Right lobe of liver (tissue), 6 donors: ENCODE measurements around the gene ARID4B. TPM values are rescaled to one million over a fixed set of nuclear protein-coding genes. Genes with fewer than 3 reads are reported as not detected.
A peak's percentile ranks its signal among the peaks of the same experiment; 100 is the strongest.

Source experiments
- ATAC-seq, 4 donors: fragments of 200-7000 bp; cut with Tn5 transposase; one replicate each; pipeline ENCODE4 v1.9.1; 2020; ENCODE audit warnings: mild to moderate bottlenecking in 4 of 4, moderate library complexity in 4 of 4
- DNase-seq, 3 donors: peaks; one replicate each; pipeline ENCODE4 v3.0.0-alpha.2; 2020
- H3K27ac ChIP-seq, 3 donors: fragments of 200-600 bp; one replicate each; pipeline ENCODE4 v1.8.0; 2022
- H3K27me3 ChIP-seq, 2 donors: fragments of 200-600 bp; one replicate each; pipeline ENCODE4 v1.8.0; 2022
- H3K36me3 ChIP-seq, 4 donors: fragments of 200-600 bp; sonication (generic) in 1 of 4; one replicate each; pipeline versions ENCODE4 v1.5.1 to v1.8.0; 2017 to 2022; ENCODE audit warnings: control low read depth in 1 of 4
- H3K4me1 ChIP-seq, 4 donors: fragments of 200-600 bp; sonication (generic) in 1 of 4; one replicate each; pipeline versions ENCODE4 v1.5.1 to v1.8.0; 2017 to 2022; ENCODE audit warnings: control low read depth in 1 of 4
- H3K4me3 ChIP-seq, 3 donors: fragments of 200-600 bp; one replicate each; pipeline ENCODE4 v1.8.0; 2022
- H3K9me3 ChIP-seq, 4 donors: fragments of 200-600 bp; sonication (generic) in 1 of 4; one replicate each; pipeline versions ENCODE4 v1.5.1 to v1.8.0; 2017 to 2022; ENCODE audit warnings: control low read depth in 1 of 4
- CTCF ChIP-seq, 4 donors: fragments of 200-600 bp in 3 of 4; fragments of 450-650 bp in 1 of 4; IDR thresholded peaks; one replicate each; pipeline versions ENCODE4 v1.5.1 to v1.8.0; 2016 to 2022; ENCODE audit warnings: antibody characterized with exemption in 4 of 4, mild to moderate bottlenecking in 2 of 4
- POLR2A ChIP-seq: fragments of 450-650 bp; IDR thresholded peaks from one replicate; pipeline ENCODE4 v1.6.1; 2017; ENCODE audit warnings: antibody characterized with exemption, mild to moderate bottlenecking
- WGBS: methylation state at CpG from one replicate; pipeline ENCODE4 v1.1.6; 2018; ENCODE audit warnings: low coverage, low lambda C conversion rate; ENCODE audit not compliant: insufficient coverage; ENCODE audit errors: missing lambda C conversion rate; 5-methylcytosine and 5-hydroxymethylcytosine counted together
- intact Hi-C, 2 donors: fragments of 100-400 bp; cut with DNase I; formaldehyde crosslinking; loops; one replicate each; pipeline versions ENCODE4 v1.11.2 to v1.14.1; 2022
- total RNA-seq, 6 experiments: library from RNA; depleted of rRNA in 2 of 6; stranded (reverse); fragments of >200 nt in 2 of 6; fragmentation: NEBNext Ultra II Directional in 3 of 6; extraction: Animal tissue kit (Norgen Biotek cat#: 25700) in 3 of 6; gene quantifications; one replicate each; pipeline versions ENCODE4 v1.1.0 to v1.2.4, GENCODE V29; 2016 to 2023
- donor health status: DM: no; HTN: yes; CAD: no.
- donor health status: DM: no; HTN: no; CAD: no.
- donor health status: DM: no; HTN: no; CAD: no.
- donor health status: DM: no; HTN: yes; CAD: no.
- donor health status: DM: no; HTN: yes; CAD: no.

Gene ARID4B
- total RNA-seq, 6 experiments from 2014 or later: 8.0 to 16.2 (median 11.4) TPM

- 46% methylated on average over 3 of the region's 3 CpGs for WGBS
- TF ChIP-seq POLR2A (no peak), CTCF (IDR thresholded peaks at IDR 0.05) (no peak)
- intact Hi-C loops: no loop called here
- H3K4me1 ChIP-seq: peaks cover 0 to 40% (median 8%) of the 10 kb centered on the region in 4 donors
- no peak overlapping the region for H3K27ac ChIP-seq
- no peak overlapping the region for H3K4me3 ChIP-seq
- no peak for DNase-seq
- H3K27me3 ChIP-seq: no peaks in the 10 kb centered on the region
- no peak for ATAC-seq
- H3K36me3 ChIP-seq: peaks cover 0 to 4% (median under 1%) of the 10 kb centered on the region in 4 donors
- H3K9me3 ChIP-seq: no peaks in the 10 kb centered on the region
Measured at GRCh38 chr1:235331401-235331800, 3.4 kb upstream of the ARID4B start.

DNA sequence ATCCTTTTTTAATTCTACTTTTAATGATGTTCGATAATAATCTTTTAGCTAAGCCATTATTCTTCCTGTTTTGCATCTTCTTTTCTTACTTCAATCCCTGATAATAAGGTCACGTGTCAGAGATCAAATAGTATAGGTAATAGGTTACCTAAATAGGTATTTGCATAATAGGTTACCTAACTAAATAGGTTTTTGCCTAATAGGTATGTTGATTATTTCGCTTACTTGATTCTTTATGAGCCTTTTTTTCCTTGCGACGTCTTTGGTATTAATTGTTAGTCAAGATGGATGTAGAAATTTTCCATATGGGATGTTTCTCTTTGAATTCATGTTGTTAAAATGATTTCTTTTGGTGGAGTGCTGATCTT, 2.9 kb upstream of the ARID4B start:
- no peaks in the 10 kb centered on the region for H3K27me3 ChIP-seq
- H3K4me1 ChIP-seq: peaks cover 0 to 40% (median 9%) of the 10 kb centered on the region in 4 donors
- peaks cover 0 to 4% (median under 1%) of the 10 kb centered on the region in 4 donors for H3K36me3 ChIP-seq
- H3K27ac ChIP-seq: no peak overlapping the region
- 71% methylated on average over 5 of the region's 5 CpGs for WGBS
- no peak overlapping the region for H3K4me3 ChIP-seq
- ATAC-seq (no peak), DNase-seq (no peak)
- intact Hi-C loops: no loop called here
- TF ChIP-seq CTCF (IDR thresholded peaks at IDR 0.05): no peak
- TF ChIP-seq POLR2A: no peak
- H3K9me3 ChIP-seq: no peaks in the 10 kb centered on the region

- Histone ChIP-seq H3K27ac (peak overlapping the region; percentile 71 to 78 (median 75)), H3K36me3 (no peaks in the 10 kb centered on the region), H3K4me3 (peak overlapping the region; percentile 51 to 72 (median 55)), H3K27me3 (no peaks in the 10 kb centered on the region), H3K4me1 (peaks cover 0 to 52% (median 13%) of the 10 kb centered on the region in 4 donors), H3K9me3 (no peaks in the 10 kb centered on the region)
- ATAC-seq (peak in 1 of 4 donors; percentile 5), DNase-seq (peak in 1 of 3 donors; percentile 33)
- no peak for TF ChIP-seq POLR2A
- TF ChIP-seq CTCF (IDR thresholded peaks at IDR 0.05): peak in 1 of 4 donors; percentile 16
- 5% methylated on average over 24 of the region's 24 CpGs for WGBS
- intact Hi-C loops: no loop called here
Measured at GRCh38 chr1:235329139-235329902, 1.3 kb upstream of the ARID4B start.

GRCh38 chr1:235328271-235329138, 526 bp upstream of the ARID4B start, which contains the start of gene GGPS1:
Gene GGPS1, plus strand, starts transcription at chr1:235328570. Its CDS starts 6,695 bp downstream, at chr1:235335265.
- peak; percentile 86 to 94 (median 88) for ATAC-seq

More at GRCh38 chr1:235328271-235329138, 526 bp upstream of the ARID4B start, which contains the start of gene GGPS1:
- no peaks in the 10 kb centered on the region for H3K27me3 ChIP-seq
- no peaks in the 10 kb centered on the region for H3K9me3 ChIP-seq
- under 1% methylated on average over 51 of the region's 54 CpGs for WGBS
- intact Hi-C loops: no loop called here
- DNase-seq: peak; percentile 98
- H3K27ac ChIP-seq: peak within 1 kb of the TSS; percentile 93 to 97 (median 94)
- H3K36me3 ChIP-seq: no peaks in the 10 kb centered on the region
- peaks cover 0 to 48% (median 13%) of the 10 kb centered on the region in 4 donors for H3K4me1 ChIP-seq
- peak within 1 kb of the TSS; percentile 79 to 86 (median 84) for H3K4me3 ChIP-seq
- TF ChIP-seq CTCF (IDR thresholded peaks at IDR 0.05) (peak in 1 of 4 donors; percentile 19), POLR2A (peak; percentile 70)
